GM13976 (cell line): Measurements from ENCODE around the gene C1RL.

Experiments
- DNase-seq: peaks from one replicate; pipeline ENCODE4 v3.0.0; 2012; ENCODE audit warnings: low spot score
- in situ Hi-C: fragments of 300-500 bp; cut with MboI; formaldehyde crosslinking; loops from one replicate; pipeline ENCODE4 v1.12.0; 2022; ENCODE audit warnings: low sequenced_read_pairs, mixed read lengths, inconsistent platforms; ENCODE audit not compliant: unreplicated experiment
- TF ChIP-seq, protein P1 (sequence below): IDR thresholded peaks from 2 replicates; pipeline ENCODE4 v1.5.1; 2012; ENCODE audit warnings: borderline replicate concordance, mild to moderate bottlenecking; ENCODE audit not compliant: insufficient read depth; ENCODE audit errors: extremely low read depth, missing control alignments, control extremely low read depth

The C1RL gene

DNA sequence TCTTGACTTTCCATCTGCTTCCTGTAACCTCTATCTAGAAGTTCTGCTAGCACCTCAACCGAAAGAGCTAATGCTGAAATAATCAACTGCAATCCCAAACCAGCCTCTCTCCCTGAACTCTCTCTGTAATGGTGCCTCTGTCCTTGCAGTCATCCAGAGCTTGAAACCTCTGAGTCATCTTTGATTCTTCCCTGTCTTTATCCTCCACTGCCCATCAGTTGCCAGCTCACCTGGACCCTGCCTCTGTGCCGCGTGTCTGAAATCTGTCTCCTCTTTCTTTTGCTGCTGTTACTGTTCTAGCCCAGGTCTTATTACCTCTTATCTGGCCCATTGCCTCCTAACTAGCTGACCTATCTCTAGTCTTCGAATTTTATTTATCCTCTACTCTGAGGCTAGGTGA is 36.7 kb upstream of the C1RL start:
- TF ChIP-seq, protein P1, sequence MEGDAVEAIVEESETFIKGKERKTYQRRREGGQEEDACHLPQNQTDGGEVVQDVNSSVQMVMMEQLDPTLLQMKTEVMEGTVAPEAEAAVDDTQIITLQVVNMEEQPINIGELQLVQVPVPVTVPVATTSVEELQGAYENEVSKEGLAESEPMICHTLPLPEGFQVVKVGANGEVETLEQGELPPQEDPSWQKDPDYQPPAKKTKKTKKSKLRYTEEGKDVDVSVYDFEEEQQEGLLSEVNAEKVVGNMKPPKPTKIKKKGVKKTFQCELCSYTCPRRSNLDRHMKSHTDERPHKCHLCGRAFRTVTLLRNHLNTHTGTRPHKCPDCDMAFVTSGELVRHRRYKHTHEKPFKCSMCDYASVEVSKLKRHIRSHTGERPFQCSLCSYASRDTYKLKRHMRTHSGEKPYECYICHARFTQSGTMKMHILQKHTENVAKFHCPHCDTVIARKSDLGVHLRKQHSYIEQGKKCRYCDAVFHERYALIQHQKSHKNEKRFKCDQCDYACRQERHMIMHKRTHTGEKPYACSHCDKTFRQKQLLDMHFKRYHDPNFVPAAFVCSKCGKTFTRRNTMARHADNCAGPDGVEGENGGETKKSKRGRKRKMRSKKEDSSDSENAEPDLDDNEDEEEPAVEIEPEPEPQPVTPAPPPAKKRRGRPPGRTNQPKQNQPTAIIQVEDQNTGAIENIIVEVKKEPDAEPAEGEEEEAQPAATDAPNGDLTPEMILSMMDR, result no peak
- in situ Hi-C loops, result no loop called here
- no peak for DNase-seq

DNA sequence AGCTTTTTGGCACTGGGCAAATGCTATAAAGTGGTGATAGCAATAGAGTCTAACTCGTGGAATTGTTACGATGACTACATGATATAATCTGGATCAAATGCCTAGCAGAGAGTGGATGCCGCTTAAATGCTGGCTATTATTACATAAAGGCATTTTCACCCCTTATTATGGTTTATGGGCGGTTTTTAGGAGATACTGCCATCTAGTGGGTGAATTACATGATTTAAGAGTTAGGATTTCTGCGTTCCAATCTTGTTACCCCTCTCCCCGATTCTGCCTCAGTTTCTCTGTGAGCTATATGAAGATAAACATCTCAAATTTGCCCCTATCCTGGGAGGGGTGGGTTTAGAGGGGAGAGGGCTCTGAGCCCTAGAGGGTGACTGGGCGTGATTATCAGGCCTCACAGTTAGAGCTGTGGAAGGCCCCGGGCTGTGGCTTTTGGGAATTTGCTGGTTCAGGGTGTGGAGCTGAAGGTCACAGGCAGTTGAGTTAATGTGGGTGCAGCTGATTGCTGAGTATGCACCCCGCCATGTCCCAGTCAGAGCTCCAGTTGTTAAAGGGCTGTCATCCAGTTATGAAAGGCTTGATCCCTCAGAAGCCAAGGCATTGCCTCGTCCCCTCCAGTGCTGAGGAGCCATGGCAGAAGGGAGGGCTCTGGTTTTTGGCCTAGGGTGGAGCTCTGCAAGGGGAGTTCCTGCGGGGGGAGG is 35.6 kb upstream of the C1RL start:
- peak; percentile 61 for DNase-seq
- TF ChIP-seq, protein P1, result peak; percentile 17
- in situ Hi-C loops, result no loop called here

DNA sequence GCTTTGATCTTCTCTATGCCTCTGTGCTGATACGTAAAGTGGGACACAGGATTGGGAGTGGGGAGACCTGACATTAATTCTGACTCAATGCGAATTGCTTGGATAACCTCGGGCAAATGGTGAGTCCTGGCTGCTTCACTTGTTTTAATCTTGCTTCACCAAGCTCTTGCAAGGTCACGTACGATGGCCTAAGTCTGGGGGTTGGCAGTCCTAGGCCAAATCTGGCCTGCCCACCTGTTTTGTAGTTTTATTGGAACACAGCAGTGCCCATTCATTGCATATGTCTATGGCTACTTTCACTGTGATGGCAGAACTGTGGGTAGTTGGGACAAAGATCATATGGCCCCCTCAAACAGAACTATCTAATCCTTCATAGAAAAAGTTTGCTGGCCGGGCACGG is 34.5 kb upstream of the C1RL start:
- in situ Hi-C loops, result no loop called here
- TF ChIP-seq, protein P1, result no peak
- no peak for DNase-seq

DNA sequence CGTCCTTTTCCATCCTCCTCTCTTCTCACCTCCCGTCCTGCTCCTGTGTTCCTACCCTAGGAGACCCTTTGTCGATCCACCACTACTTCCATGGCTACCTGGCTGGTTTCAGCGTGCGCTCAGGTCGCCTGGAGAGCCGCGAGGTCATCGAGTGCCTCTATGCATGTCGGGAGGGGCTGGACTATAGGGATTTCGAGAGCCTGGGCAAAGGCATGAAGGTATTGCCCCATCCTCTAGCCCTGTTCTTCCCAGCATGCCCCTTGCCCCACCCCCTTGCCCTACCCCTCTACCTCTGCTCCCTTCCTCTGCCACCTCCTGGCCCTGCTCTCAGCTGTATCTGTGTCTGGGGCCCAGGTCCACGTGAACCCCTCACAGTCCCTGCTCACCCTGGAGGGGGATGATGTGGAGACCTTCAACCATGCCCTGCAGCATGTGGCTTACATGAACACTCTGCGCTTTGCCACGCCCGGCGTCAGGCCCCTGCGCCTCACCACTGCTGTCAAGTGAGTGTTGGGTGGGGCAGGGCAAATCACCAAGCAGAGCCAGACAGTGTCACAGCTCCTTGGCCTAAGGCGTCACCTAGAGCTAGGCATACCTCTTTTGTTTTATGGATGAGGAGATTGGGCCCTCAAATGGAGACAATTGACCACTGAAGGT is 33.9 kb upstream of the C1RL start:
- TF ChIP-seq, protein P1, result no peak
- in situ Hi-C loops, result no loop called here

DNA sequence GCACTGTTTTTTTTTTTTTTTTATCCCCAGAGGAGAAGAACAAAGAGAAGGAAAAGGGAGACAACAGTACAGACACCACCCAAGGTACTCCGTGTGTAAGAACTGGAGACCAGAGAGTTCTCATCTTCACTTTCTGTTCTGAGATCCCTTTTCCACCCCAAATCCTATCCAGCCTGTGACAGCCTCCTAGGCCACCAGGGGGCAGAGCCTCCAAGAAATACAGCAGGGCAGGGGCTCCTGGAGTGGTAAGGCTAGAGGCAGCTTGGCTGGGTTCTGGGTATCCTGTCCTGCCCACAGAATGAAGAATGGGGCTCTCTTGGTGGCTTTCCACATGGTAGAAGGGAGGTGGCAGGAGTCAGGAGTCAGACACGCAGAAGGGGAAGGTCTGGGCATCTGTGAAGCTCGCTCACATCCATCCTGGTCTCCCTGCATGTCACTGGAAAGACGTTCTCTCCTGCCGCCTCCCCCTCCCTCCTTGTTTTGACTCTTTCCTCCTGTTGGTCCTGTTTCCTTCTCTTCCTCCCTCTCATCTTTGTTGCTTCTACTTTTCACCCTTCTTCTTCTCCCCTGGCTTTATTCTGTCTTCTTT is 33.1 kb upstream of the C1RL start:
- TF ChIP-seq, protein P1, result peak; percentile 36
- DNase-seq, result peak; percentile 62
- in situ Hi-C loops, result no loop called here

More for the DNA sequence above, 33.9 kb upstream of the C1RL start:
- DNase-seq, result no peak

DNA sequence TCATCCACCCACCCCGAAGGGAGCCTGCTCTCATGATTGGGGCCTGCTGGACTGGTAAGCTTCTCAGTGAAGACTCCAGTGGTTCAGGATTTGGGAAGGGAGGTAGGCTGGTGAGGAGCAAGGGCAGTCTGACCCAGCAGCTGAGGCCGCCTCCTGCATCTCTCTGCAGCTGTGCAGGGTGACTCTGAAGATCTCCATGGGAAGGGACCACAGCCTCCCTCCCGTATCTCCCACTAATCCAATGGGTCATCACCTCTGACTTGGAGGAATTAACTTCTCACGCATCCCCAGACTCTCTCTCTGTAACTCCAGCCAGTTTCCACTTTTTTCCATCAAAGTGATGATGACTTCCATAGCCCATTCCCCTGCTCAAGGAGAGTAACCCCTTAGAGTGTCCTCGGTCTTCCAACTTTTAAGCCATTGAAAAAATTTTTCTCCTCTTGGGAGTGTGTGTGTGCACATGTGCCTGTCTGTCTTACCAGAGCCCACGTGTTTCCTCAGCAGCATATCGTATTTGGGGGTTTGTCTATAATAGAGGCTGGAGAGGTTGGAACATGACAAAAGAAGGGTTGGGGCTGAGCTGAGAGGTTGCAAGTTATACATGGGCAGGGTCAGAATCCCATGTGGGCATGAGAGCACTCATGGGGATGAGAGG is 32.5 kb upstream of the C1RL start:
- in situ Hi-C loops, result no loop called here
- TF ChIP-seq, protein P1, result no peak
- no peak for DNase-seq
